HTR-8/SVneo (cell line): ENCODE measurements around the gene WIPF3.
"Not testable (repeated sequence)": the region's sequence is repeated elsewhere in the genome, so short reads cannot be mapped to it uniquely, and the experiment has no call there.

Experiments
- DNase-seq: peaks from one replicate; pipeline ENCODE4 v3.0.0; 2011; ENCODE audit warnings: low spot score, mixed read lengths; ENCODE audit not compliant: insufficient read length
- FAIRE-seq: peaks from 2 replicates; lab custom pipeline; 2011; peaks lifted over from hg19 to GRCh38; lab: Jason Lieb, UNC

The WIPF3 gene

DNA sequence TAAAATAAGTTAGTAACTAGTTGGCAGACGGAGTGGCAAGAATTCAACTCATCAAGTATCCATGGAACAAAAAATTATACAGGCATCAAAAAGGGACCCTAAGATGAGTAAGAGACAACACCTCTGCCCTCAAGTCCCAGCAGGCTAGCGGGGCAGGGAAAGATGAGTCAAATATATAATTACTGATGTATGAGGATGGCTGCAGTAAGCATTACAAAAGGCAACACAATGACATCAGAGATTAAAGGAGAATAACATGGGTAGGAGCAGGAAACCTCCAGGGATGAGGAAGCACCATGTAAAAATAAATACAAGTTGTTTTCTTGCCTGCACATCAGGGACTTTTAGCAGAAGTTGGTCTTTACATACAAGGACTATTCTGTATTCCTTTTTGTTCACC lies 133.9 kb downstream of the WIPF3 start:
- FAIRE-seq (no peak), DNase-seq (no peak)

DNA sequence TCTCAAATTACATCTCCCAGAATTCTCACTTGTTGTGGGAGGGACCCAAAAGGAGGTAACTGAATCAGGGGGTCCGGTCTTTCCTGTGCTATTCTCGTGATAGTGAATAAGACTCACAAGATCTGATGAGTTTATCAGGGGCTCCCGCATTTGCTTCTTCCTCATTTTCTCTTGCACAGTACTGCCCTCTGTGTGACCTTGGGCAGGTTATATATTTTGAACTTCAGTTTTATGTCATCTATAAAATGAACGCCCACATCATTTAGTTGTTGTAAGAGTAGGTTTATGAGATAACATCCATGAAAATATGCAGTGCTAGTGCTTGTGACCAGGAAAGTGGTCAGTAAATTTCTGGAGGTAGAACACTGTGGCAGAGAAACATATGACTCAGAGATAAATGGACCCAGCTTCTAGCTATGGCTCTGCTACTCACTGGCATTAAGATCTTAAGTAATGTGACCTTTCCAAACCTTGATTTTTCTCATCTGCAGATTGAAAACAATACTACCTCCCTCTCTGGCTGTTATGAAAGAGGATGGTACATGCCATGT lies 139.0 kb downstream of the WIPF3 start:
- DNase-seq, result no peak
- no peak for FAIRE-seq

DNA sequence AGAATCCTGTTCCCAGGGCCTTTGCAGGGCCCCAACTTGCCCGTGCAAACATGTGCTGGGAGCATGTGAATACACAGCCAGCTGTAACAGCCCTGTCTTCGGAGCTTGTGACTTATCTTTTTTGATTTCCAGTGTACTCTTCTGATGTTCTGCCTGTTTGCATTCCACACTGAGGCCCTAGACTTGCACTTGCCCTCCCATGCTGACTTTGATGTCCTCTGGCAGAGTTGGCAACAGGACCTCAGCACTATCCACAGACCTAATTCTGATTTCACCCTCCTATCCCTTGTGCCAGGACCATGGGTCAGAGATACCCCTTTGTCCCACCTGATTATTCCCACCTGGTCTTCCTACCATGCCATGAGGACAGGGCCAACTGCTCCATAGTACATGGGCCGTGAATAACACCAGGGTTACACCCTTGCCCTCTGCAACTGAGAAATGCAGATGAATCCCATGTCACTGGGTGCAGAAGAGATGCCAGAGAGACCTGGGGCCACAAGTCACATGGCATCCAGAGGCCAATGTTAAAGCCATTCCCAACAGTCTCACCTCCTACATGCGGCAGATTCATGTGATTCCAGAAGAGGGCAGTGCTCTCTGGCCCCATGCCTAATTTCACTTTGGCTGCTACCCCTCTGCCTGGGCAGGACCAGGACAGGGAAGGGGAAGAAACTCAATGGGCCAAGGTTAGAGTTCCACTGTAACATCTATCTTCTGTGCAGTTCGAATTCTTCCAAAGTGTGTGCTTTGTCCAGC lies 140.3 kb downstream of the WIPF3 start:
- FAIRE-seq (no peak), DNase-seq (no peak)

DNA sequence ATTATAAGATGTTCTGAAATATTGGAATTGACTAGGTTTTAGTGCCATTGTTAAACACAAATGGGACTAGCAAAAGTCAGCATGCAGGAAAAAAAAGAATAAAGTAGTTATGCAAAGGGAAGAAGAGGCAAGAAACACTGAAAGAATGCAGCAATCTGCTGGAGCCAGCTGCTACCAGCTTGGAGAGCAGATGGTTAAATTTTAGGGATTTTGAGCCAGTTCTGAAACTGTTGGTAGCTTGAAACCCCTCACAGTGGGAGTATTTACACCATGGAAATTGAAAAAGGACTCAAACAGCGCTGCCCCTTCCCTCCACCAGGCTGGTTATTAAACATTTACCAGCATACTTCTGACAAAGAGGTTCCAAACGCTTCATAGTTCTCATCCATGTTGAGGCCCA lies 142.3 kb downstream of the WIPF3 start:
- FAIRE-seq (no peak), DNase-seq (no peak)

DNA sequence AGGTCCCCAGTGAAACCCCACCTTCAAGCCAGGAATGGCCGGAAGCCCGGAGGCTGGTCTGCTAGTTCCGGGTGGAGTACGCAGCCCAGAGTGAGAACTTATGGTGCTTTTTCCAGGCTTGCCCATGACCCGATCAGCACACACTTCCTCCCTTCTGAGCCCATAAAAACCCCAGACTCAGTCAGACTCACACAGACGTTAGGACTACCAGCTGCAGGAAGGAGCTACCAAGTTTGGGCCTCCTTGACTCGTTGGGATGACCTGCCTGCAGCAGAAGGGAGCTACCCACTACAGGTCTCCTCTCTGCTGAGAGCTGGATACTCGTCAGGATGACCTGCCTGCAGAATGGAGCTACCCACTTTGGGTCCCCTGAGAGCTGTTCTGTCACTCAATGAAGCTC lies 144.2 kb downstream of the WIPF3 start:
- FAIRE-seq (no peak), DNase-seq (no peak)

DNA sequence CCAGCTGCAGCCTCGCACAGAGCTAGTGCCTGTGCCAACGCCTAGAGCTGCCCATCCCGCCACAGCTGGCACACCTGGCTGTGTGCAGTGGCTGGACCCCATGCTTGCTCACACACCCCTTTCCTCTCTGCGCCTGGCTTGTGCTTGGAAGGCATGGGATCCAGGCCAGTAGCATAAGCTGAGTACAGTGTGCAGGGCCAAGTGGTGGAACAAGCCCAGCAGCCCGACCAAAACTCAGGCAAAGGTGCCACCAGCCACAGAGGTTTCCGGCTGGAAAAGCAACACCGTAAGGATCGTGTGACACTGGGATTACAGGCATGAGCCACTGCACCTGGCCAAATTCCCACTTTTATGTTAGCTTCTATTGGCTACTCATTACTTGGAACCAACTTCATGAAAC lies 144.9 kb downstream of the WIPF3 start:
- no peak for DNase-seq
- FAIRE-seq, result no peak

DNA sequence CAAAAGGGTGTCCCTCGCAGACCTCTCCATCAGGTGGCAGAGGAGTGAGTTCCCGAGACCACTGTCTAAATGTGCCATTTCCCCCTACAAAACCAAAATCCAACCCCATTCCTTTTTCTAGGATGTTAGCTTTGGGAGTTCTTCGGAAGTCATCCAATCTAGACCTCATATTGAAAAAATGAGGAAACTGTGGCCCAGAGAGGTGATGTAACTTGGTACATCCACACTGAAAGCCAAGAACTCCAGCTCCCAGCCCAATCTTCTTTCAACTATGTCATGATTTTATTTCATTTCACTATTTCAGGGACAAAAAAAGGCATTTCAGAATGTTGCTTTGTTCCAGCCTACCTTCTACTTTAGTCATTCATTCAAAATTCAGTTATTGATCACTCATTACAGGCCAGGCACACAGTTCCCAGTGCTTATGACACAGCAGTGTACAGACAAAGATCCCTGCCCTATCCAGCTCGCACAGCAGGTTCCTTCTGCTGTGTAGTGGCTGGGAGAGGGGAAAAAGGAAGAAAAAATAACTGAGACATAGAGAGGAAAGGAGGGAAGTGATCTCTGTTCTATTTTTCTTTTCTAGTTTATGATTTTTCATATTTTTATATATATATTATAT lies 147.5 kb downstream of the WIPF3 start:
- FAIRE-seq (no peak), DNase-seq (no peak)

DNA sequence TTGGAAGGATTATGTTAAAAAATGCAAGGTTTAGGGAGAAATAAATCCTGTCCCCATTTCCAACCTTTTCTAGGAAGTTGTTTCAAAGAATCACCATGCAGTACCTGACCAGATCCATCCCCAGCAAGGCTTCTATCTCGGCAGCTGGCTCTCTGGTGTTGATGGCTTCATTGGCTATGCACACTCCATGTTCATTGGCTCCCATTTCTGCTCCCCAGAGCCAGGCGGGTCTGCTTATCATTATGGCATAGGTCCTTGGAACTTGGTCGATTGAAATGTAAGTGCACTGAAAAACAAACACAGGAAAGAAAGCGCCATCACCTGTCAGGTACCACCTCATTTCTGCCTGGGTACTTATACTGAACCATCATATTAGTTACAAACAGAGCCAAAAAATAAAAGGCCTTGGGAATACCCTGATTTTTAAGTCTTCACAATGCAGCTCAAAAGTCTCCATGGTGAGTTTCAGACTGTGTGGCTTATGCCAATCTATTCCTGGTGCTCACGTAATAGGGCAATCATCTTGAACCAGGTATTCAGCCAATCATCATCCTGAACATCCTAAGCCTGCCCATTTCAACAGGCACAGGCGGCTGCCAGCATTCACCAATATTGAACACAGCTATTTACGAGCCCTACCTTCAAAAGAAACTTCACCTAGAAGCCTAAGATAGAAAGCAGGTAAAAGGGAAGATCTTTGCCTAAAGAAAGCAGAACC lies 148.9 kb downstream of the WIPF3 start:
- DNase-seq, result no peak
- no peak for FAIRE-seq

DNA sequence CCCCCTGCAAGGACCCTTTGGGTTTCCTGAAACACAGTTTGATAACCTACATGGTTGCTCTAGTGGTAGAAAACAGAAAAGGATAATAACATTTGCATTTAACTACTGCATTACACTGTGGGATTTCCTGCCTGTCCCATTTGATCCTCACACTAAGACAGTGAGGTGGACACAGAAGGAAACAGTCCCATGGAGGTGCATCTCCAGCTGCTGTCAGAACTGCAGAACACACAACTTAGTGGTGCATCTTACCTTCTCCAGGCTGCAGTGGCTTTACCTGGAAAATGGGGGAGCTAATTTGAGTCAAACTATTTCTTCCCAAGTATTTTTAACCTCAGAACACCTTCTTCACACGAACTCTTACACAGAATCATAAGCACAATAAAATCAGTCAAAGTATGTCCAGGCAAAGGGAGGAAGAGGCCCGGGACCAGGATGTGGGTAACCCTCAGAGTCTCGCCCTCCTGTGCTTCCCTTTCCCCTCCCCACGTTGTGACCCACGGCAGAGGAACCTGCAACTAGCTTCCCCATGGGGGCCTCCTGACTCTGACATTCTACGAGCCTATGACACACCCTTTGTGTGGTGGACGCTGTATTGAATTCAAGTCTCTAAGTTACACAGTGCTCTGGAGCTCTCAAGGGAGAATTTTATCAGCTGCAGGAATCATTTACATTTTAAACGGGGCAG lies 149.6 kb downstream of the WIPF3 start:
- FAIRE-seq (no peak), DNase-seq (no peak)

DNA sequence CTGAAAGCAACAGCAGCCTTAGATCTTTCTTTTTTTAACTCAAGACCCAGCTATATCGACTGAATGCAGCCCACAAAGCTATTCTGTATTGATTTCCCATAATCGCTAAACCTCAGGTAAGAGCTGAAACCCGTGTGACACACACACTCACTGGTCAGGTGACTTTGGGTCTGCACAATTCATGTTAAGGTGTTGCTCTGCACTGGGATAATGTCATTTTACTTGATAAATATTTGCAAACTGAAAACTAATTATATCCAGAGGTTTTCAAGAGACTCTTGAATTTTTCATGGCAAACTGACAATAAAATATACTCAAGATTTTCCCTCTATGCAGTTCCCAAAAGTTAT lies 150.2 kb downstream of the WIPF3 start:
- FAIRE-seq, result no peak

DNA sequence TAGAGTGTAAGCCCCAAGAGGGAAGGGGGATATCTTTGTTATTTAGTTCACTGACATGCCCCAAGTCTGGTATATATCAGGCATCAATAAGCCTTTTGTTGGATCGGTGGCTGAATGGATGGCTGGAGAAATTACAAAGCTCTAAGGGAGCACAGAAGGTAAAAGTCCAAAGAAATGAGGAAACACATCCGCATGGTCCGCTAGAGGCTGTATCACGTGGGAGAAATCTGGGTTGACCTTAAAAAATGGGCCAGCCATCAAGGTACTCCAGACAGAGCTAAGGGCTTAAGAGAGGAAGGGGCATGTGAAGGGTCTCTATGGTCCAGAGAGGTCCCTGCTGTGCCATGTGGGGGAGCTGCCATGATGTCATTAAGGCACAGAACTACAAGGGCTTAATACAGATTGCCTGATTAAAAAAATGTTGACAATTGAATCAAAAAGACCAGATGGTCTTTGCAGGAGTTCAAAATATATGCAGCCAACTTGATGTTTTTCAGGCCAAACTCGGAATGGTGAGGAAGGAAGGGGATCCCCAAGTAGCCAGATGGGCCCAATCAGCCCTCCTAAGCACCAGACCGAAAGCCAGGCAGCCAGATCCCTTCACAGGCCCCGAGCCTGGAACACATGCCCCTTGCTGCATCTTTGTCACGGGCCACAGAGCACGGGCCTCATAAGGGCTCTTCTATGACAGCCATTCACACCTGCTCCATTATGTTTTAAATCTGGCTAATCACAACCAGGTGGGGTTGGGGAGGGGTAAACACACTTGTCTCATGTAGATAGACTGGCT lies 151.4 kb downstream of the WIPF3 start:
- FAIRE-seq, result no peak
- no peak for DNase-seq

More for the DNA sequence above, 150.2 kb downstream of the WIPF3 start:
- DNase-seq, result no peak

DNA sequence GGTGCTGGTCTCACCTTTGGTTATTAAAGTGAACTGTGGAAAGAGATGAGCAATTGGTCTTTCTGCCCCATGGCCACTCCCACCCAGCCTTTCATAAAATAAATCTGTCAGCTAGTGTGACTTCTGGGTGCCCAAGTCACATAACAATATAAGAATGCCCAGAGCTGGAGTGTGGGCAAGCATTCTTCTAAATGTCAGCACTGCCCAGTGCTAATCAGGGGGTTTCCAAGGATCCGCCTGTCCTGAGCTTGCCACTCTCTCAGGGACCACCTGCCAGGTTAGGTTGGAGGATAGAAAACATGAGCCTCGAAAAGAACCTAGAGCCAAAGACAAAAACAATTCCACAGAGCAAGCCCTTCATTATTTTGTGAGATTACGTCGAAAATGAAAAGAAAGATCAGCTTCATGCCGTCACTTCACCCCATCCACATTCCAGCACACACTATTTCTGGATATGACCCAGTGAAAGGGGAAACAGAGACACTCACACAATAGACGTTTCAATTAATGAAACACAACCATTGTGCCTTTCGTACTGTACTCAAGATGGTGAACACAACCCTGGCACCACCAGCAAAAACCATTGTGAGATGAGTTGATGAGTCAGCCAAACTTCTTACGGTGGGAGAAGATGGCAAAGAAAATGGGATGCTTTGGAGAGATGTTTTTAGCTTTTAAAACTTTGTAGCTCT lies 152.5 kb downstream of the WIPF3 start:
- FAIRE-seq, result no peak
- no peak for DNase-seq

DNA sequence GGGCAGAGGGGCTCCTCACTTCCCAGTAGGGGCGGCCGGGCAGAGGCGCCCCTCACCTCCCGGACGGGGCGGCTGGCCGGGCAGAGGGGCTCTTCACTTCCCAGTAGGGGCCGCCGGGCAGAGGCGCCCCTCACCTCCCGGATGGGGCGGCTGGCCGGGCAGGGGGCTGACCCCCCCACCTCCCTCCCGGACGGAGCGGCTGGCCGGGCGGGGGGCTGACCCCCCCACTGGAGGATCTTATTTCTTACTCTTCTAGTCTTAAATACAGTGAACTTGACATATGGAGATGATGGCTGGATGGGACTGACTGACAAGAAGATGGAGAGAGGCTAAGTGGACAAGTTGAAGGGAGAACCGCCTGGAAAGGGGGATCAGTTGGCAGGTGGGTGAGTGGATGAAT lies 155.3 kb downstream of the WIPF3 start:
- not testable (repeated sequence) for FAIRE-seq, DNase-seq

DNA sequence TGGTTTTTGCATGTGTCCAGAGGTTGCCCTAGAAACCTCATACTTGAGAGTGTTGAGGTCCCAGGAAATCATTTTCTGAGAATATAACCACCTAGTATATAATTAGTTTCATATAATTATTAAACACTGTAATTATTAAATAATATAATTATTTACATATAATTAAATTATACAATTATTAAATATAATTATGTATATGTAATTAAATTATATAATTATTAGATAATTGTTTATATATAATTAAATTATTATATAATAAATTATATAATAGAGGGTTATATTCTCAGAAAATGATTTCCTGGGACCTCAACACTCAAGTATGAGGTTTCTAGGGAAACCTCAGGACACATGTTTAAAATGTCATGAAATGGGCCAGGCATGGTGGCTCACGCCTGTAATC lies 155.7 kb downstream of the WIPF3 start:
- DNase-seq (no peak), FAIRE-seq (no peak)

DNA sequence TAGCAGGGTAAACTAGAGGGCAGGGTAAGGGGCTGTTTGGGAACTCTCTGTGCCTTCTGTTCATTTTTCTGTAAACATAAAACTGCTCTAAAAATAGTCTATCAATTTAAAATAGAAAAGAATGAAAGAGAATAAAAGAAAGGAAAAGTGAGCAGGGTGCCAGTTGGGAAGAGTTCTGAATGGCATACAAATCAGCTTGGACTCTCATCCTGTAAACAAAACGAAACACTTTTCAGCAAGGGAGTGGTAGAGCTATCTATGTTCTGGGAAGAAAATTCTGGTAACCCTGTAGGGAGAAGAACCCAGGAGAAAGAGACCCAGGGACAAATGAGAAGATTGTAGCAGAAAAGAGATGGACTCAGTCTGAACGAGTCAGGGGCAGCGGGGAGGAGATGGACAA lies 158.7 kb downstream of the WIPF3 start:
- no peak for DNase-seq
- FAIRE-seq, result no peak
